Measurements from ENCODE around the gene OR52I1.
A peak's percentile ranks its signal among the peaks of the same experiment; 100 is the strongest.

OR52I1 gene

DNA sequence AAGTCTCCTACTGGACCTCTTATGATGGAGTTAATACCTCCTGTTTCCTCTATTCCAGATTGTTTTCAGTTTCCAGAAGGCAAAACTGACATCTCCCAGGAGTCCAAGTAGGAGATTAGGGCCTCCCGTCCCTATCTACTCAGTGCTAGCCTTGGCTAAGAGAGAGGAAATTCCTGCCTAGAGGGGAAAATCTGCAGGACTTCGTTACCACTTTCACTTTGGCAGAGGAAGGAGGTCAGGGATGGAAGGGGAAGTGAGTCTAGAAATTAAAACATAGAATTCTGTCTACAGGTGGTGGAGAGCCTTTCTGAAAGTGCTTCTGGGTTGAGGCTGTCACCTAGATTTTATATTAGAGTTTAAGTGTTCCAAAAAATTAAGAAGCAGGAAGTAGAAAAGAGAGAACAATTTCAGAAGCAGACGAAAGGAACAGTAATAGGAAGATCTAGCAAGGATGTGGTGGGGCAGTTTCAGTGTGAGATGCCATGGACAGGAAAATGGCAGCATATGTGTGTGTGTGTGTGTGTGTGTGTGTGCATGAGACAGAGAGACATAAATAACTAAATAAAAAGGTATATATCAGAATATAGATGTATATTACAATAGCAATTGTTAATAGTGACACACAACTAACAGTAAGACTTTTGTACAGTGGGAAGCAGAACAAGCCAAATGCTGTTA lies 16.6 kb downstream of the OR52I1 start:
- H3K27ac ChIP-seq (ENCODE audit: low read depth, low read length): no peak overlapping the region
- peak overlapping the region in 1 of 2 donors; percentile 23 for H3K4me3 ChIP-seq (ENCODE audit: low read depth in 1 of 2, low read length in 2 of 2)
- no peaks in the 10 kb centered on the region for H3K9me3 ChIP-seq (ENCODE audit: control insufficient read depth in 1 of 2, low read length in 2 of 2)
- H3K9ac ChIP-seq (ENCODE audit: low read depth in 1 of 2, low read length in 2 of 2): no peak overlapping the region
- no peaks in the 10 kb centered on the region for H3K36me3 ChIP-seq (ENCODE audit: control insufficient read depth in 1 of 2, insufficient read depth in 2 of 2, low read length in 2 of 2)
- peaks cover 14 to 24% of the 10 kb centered on the region in 2 donors for H3K4me1 ChIP-seq (ENCODE audit: control insufficient read depth in 1 of 2, insufficient read depth in 2 of 2, low read length in 2 of 2)
- no peaks in the 10 kb centered on the region for H3K27me3 ChIP-seq (ENCODE audit: control insufficient read depth in 1 of 2, insufficient read depth in 2 of 2, low read length in 2 of 2)

DNA sequence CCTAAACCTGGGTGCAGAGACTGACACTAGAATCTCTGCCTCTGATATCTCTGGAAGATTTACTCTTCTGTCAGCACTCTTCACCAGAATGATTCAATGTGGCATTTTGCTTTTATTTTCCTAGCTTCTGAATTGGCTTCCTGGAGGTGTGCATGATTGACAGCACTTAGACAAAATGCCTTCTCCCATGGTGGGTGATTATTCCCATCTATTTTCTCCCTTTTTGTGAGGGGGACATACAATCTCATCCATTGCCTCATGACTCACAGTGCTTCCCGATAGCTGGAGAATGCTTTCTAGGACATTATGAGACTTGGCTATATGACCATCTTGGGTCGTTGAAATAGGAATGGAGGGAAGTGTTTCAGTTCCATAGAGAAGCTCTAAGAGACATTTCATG lies 18.1 kb downstream of the OR52I1 start:
- Histone ChIP-seq H3K27ac (ENCODE audit: low read depth, low read length) (no peak overlapping the region), H3K9ac (ENCODE audit: low read depth in 1 of 2, low read length in 2 of 2) (no peak overlapping the region), H3K9me3 (ENCODE audit: control insufficient read depth in 1 of 2, low read length in 2 of 2) (no peaks in the 10 kb centered on the region), H3K36me3 (ENCODE audit: control insufficient read depth in 1 of 2, insufficient read depth in 2 of 2, low read length in 2 of 2) (no peaks in the 10 kb centered on the region), H3K4me3 (ENCODE audit: low read depth in 1 of 2, low read length in 2 of 2) (no peak overlapping the region), H3K27me3 (ENCODE audit: control insufficient read depth in 1 of 2, insufficient read depth in 2 of 2, low read length in 2 of 2) (no peaks in the 10 kb centered on the region), H3K4me1 (ENCODE audit: control insufficient read depth in 1 of 2, insufficient read depth in 2 of 2, low read length in 2 of 2) (peaks cover 9 to 14% of the 10 kb centered on the region in 2 donors)

DNA sequence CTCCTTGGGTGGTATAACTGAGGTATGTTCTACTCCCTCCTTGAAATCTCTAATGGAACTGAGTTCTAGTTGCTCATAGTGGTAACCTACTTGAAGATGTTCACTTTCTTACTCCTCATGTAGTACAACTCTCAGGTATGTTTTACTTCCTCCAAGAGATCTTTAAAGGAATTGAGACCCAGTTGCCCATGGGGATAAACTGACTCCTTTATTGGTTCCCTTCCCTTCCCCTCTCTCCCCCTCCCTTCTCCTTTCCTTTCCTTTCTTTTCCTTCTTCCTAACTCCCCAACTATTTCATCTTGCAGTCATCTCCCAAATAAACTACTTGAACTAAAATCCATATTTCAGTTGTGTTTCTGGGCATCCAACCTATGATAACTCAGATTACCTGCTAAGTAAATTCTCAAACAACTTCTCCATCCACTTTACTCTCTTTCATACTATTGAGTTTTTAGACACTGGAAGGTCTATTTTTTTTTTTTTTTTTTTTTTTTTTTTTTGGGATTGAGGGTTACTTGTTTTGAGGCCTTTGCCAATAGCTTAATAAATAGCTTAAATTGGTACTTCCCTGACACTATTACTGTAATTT lies 22.1 kb downstream of the OR52I1 start:
- Histone ChIP-seq H3K9me3 (ENCODE audit: control insufficient read depth in 1 of 2, low read length in 2 of 2) (no peaks in the 10 kb centered on the region), H3K27ac (ENCODE audit: low read depth, low read length) (no peak overlapping the region), H3K27me3 (ENCODE audit: control insufficient read depth in 1 of 2, insufficient read depth in 2 of 2, low read length in 2 of 2) (no peaks in the 10 kb centered on the region), H3K4me1 (ENCODE audit: control insufficient read depth in 1 of 2, insufficient read depth in 2 of 2, low read length in 2 of 2) (peaks cover 0 to 5% of the 10 kb centered on the region in 2 donors), H3K9ac (ENCODE audit: low read depth in 1 of 2, low read length in 2 of 2) (no peak overlapping the region), H3K36me3 (ENCODE audit: control insufficient read depth in 1 of 2, insufficient read depth in 2 of 2, low read length in 2 of 2) (no peaks in the 10 kb centered on the region), H3K4me3 (ENCODE audit: low read depth in 1 of 2, low read length in 2 of 2) (no peak overlapping the region)

DNA sequence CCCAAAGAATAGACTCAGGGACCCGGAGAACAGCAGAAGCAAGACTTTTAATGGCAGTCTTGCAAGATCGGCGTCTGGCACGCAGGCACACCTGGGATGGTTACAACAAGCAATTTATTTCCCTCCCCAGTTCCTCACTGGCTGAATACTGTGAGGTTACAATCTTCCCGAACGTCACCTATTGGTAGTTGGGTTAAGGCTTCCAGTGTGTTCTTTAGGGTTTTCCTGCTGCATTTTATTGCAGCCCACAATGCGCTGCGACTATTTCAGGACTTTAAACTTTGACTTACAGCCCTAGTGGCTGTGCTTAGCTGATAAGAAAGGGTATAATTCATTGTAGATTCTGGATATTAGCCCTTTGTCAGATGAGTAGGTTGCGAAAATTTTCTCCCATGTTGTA lies 25.7 kb downstream of the OR52I1 start:
- Histone ChIP-seq H3K27me3 (ENCODE audit: control insufficient read depth in 1 of 2, insufficient read depth in 2 of 2, low read length in 2 of 2) (no peaks in the 10 kb centered on the region), H3K9ac (ENCODE audit: low read depth in 1 of 2, low read length in 2 of 2) (no peak overlapping the region), H3K27ac (ENCODE audit: low read depth, low read length) (no peak overlapping the region), H3K9me3 (ENCODE audit: control insufficient read depth in 1 of 2, low read length in 2 of 2) (no peaks in the 10 kb centered on the region), H3K4me3 (ENCODE audit: low read depth in 1 of 2, low read length in 2 of 2) (no peak overlapping the region), H3K36me3 (ENCODE audit: control insufficient read depth in 1 of 2, insufficient read depth in 2 of 2, low read length in 2 of 2) (no peaks in the 10 kb centered on the region), H3K4me1 (ENCODE audit: control insufficient read depth in 1 of 2, insufficient read depth in 2 of 2, low read length in 2 of 2) (peaks cover 0 to 5% of the 10 kb centered on the region in 2 donors)

DNA sequence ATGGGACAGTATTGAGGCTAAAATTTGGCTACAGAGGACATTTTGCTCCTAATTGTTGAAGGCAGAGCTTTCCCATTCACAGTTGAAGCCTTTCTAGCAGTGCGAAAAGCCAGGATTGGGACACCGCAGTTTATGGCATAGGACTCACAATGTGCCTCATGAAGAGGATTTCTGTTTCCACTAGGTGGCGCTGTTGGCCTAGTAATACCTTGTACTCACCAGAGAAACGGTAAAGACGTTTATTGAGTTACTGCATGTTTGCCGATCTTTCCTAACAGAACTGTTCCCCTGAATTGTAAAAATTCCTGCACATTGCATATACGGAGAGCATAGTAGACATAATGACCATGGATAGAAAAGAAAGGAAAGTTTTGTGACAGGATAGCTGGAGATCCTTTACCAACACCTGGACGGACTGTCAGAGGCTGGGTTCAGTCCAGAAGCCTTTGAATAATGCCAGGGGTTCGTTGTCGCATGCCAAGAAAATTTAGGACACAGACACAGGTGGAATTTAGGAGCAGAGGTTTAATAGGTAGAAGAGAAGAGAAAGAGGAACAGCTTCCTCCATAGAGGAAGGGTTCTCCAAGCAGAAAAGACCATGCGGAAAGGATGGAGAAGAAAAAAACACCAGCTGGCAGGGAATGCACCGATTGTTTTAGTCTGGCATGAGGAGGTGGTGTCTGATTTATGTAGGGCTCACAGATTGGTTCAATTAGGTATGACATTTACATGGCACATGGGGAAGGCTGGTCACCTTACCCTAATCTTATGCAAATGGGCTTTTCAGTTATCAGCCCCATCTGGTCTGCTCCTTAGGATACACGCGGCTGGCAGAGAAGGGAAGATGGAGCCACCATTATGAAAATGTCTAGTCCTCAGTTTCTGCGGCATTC lies 32.6 kb downstream of the OR52I1 start:
- peaks cover 0 to 5% of the 10 kb centered on the region in 2 donors for H3K27me3 ChIP-seq (ENCODE audit: control insufficient read depth in 1 of 2, insufficient read depth in 2 of 2, low read length in 2 of 2)

DNA sequence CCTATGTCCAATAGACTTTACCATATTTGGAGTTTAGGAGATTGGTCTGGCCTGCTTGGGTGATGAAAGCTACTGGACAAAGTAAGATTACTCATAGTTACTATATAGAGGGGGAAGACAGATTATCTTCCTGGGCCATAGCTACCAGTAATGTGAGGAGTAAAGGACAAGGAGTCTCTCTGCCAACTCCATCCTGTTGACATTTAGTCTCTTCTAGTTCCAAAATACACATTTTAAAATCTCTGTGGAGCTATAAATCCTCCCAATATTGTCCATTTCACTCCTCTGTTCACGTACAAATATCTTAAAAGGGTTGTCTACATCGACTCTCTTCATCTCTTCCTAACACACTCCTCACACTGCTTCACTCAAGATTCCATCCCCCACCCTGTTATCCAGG lies 42.3 kb downstream of the OR52I1 start:
- no peaks in the 10 kb centered on the region for H3K4me1 ChIP-seq (ENCODE audit: control insufficient read depth in 1 of 2, insufficient read depth in 2 of 2, low read length in 2 of 2)
- no peaks in the 10 kb centered on the region for H3K36me3 ChIP-seq (ENCODE audit: control insufficient read depth in 1 of 2, insufficient read depth in 2 of 2, low read length in 2 of 2)
- H3K27ac ChIP-seq (ENCODE audit: low read depth, low read length): no peak overlapping the region
- no peak overlapping the region for H3K4me3 ChIP-seq (ENCODE audit: low read depth in 1 of 2, low read length in 2 of 2)
- H3K9me3 ChIP-seq (ENCODE audit: control insufficient read depth in 1 of 2, low read length in 2 of 2): no peaks in the 10 kb centered on the region
- peaks cover 4 to 5% of the 10 kb centered on the region in 2 donors for H3K27me3 ChIP-seq (ENCODE audit: control insufficient read depth in 1 of 2, insufficient read depth in 2 of 2, low read length in 2 of 2)
- no peak overlapping the region for H3K9ac ChIP-seq (ENCODE audit: low read depth in 1 of 2, low read length in 2 of 2)

More for the DNA sequence above, 32.6 kb downstream of the OR52I1 start:
- Histone ChIP-seq H3K4me3 (ENCODE audit: low read depth in 1 of 2, low read length in 2 of 2) (no peak overlapping the region), H3K4me1 (ENCODE audit: control insufficient read depth in 1 of 2, insufficient read depth in 2 of 2, low read length in 2 of 2) (no peaks in the 10 kb centered on the region), H3K9me3 (ENCODE audit: control insufficient read depth in 1 of 2, low read length in 2 of 2) (peaks cover 8 to 13% of the 10 kb centered on the region in 2 donors), H3K9ac (ENCODE audit: low read depth in 1 of 2, low read length in 2 of 2) (no peak overlapping the region), H3K27ac (ENCODE audit: low read depth, low read length) (no peak overlapping the region), H3K36me3 (ENCODE audit: control insufficient read depth in 1 of 2, insufficient read depth in 2 of 2, low read length in 2 of 2) (no peaks in the 10 kb centered on the region)

DNA sequence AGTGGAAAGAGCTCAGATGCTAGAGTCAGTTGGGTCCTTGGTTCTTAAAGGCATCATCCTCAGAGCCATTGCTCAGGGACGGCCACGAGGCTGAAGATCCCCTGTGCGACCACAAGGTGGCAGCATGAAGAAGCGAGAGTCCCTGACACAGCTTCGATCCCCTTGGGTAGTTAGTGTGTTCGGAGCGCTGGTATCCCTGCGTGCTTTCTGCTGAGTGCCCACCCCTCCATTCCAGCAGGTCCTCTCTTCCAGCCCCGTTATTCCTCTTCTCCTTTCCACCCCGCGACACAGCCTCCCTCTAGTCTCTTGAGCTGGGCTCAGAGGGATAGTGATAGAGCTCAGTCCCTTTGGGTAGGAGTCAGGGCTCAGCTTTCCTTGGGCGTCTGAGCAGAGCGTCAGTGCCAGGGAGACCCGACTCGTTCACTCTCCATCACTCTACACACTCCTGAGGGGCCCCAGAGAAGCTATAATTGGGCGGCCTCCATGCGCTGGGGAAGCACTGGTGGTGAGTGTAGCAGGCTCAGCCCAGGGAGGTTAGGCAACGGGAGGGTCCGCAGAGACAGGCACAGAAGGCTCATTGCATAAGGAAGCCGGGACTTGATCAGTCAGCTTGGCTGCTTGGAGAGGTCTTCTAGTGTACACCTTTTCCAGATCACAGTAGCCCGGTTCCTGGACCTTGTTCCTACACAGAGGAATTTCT lies 43.3 kb downstream of the OR52I1 start, which contains the start of gene OR51D1:
Gene OR51D1 (plus strand): TSS at position 516 of the 700 bp plus-strand sequence. CDS start 2,314 bp downstream, outside the sequence.
- Histone ChIP-seq H3K4me3 (ENCODE audit: low read depth in 1 of 2, low read length in 2 of 2) (peak within 1 kb of the TSS; percentile 36 to 48), H3K9ac (ENCODE audit: low read depth in 1 of 2, low read length in 2 of 2) (no peak within 1 kb of the TSS), H3K36me3 (ENCODE audit: control insufficient read depth in 1 of 2, insufficient read depth in 2 of 2, low read length in 2 of 2) (no peaks in the 10 kb centered on the region), H3K4me1 (ENCODE audit: control insufficient read depth in 1 of 2, insufficient read depth in 2 of 2, low read length in 2 of 2) (no peaks in the 10 kb centered on the region), H3K27ac (ENCODE audit: low read depth, low read length) (no peak within 1 kb of the TSS), H3K9me3 (ENCODE audit: control insufficient read depth in 1 of 2, low read length in 2 of 2) (no peaks in the 10 kb centered on the region), H3K27me3 (ENCODE audit: control insufficient read depth in 1 of 2, insufficient read depth in 2 of 2, low read length in 2 of 2) (peaks cover 4 to 9% of the 10 kb centered on the region in 2 donors)

DNA sequence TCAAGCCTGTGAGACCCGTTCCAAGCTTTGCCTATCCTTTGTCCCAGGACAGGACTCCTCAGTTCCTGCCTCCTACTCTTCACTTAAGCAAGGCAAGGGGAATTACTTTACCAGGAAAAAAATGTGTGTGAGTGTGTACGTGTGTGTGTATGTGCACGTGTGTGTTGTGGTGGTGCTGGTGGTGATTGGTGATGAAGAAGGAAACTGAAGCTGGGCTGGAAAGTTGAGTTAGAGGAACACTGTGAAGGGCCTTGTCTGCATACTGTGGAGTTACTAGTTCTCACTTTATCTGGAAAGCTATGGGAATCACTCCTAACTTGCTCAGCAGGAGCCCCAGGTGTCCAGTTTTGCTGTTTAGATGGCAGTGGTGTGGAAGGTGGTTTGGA lies 43.8 kb downstream of the OR52I1 start:
- H3K4me1 ChIP-seq (ENCODE audit: control insufficient read depth in 1 of 2, insufficient read depth in 2 of 2, low read length in 2 of 2): no peaks in the 10 kb centered on the region
- H3K9me3 ChIP-seq (ENCODE audit: control insufficient read depth in 1 of 2, low read length in 2 of 2): no peaks in the 10 kb centered on the region
- no peak overlapping the region for H3K9ac ChIP-seq (ENCODE audit: low read depth in 1 of 2, low read length in 2 of 2)
- no peak overlapping the region for H3K4me3 ChIP-seq (ENCODE audit: low read depth in 1 of 2, low read length in 2 of 2)
- no peak overlapping the region for H3K27ac ChIP-seq (ENCODE audit: low read depth, low read length)
- H3K27me3 ChIP-seq (ENCODE audit: control insufficient read depth in 1 of 2, insufficient read depth in 2 of 2, low read length in 2 of 2): peaks cover 4 to 9% of the 10 kb centered on the region in 2 donors
- no peaks in the 10 kb centered on the region for H3K36me3 ChIP-seq (ENCODE audit: control insufficient read depth in 1 of 2, insufficient read depth in 2 of 2, low read length in 2 of 2)

DNA sequence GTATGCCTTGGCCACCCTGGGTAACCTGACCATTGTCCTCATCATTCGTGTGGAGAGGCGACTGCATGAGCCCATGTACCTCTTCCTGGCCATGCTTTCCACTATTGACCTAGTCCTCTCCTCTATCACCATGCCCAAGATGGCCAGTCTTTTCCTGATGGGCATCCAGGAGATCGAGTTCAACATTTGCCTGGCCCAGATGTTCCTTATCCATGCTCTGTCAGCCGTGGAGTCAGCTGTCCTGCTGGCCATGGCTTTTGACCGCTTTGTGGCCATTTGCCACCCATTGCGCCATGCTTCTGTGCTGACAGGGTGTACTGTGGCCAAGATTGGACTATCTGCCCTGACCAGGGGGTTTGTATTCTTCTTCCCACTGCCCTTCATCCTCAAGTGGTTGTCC lies 46.1 kb downstream of the OR52I1 start:
- Histone ChIP-seq H3K27ac (ENCODE audit: low read depth, low read length) (no peak overlapping the region), H3K36me3 (ENCODE audit: control insufficient read depth in 1 of 2, insufficient read depth in 2 of 2, low read length in 2 of 2) (no peaks in the 10 kb centered on the region), H3K4me1 (ENCODE audit: control insufficient read depth in 1 of 2, insufficient read depth in 2 of 2, low read length in 2 of 2) (no peaks in the 10 kb centered on the region), H3K4me3 (ENCODE audit: low read depth in 1 of 2, low read length in 2 of 2) (no peak overlapping the region), H3K9me3 (ENCODE audit: control insufficient read depth in 1 of 2, low read length in 2 of 2) (no peaks in the 10 kb centered on the region), H3K27me3 (ENCODE audit: control insufficient read depth in 1 of 2, insufficient read depth in 2 of 2, low read length in 2 of 2) (peaks cover 9% of the 10 kb centered on the region in 2 donors), H3K9ac (ENCODE audit: low read depth in 1 of 2, low read length in 2 of 2) (no peak overlapping the region)

Measured in duodenal mucosa (tissue), 2 donors.